Omental fat pad (tissue), 4 donors: Measurements from ENCODE around the gene CCT6A. TPM values are rescaled to one million over a fixed set of nuclear protein-coding genes. Genes with fewer than 3 reads are reported as not detected.
"Not testable (repeated sequence)": the region's sequence is repeated elsewhere in the genome, so short reads cannot be mapped to it uniquely, and the experiment has no call there.

Source experiments
- ATAC-seq: fragments of 150-250 bp; one replicate; pipeline ENCODE4 v1.9.1; 2016; ENCODE audit warnings: mild to moderate bottlenecking, moderate library complexity; ENCODE audit not compliant: low FRiP score
- DNase-seq: peaks from one replicate; pipeline ENCODE4 v3.0.0-alpha.2; 2019; ENCODE audit warnings: low spot score
- CTCF ChIP-seq, 3 donors: fragments of 450-650 bp; IDR thresholded peaks; one replicate each; pipeline ENCODE4 v1.5.1; 2016 to 2017; ENCODE audit warnings: antibody characterized with exemption in 3 of 3, mild to moderate bottlenecking in 3 of 3, moderate library complexity in 2 of 3
- small RNA-seq: library from RNA; depleted of rRNA; stranded (forward); fragments of <200 nt; gene quantifications from one replicate; pipeline ENCODE3, GENCODE V24; 2016
- total RNA-seq, 4 donors: library from RNA; depleted of rRNA; stranded (reverse); fragments of >200 nt; gene quantifications; one replicate each; pipeline ENCODE4 v1.1.0, GENCODE V29; 2016

Gene CCT6A
- total RNA-seq, 4 donors from 2014 or later: 68.9 to 150 (median 106) TPM

- DNase-seq (no peak), ATAC-seq (no peak)
- no peak for TF ChIP-seq CTCF (IDR thresholded peaks at IDR 0.05)
Measured at GRCh38 chr7:56110611-56111010, 59.0 kb downstream of the CCT6A start.

GRCh38 chr7:56112244-56112643, 60.7 kb downstream of the CCT6A start:
- not testable (repeated sequence) for ATAC-seq, DNase-seq

Small RNAs within 50 kb of the gene (small RNA-seq; reads per million reads assigned to genes)
- gene SNORA15: not detected
- gene SNORA22B: not detected

Other genes starting within 250 kb of the CCT6A start
- not detected for gene SEPTIN14, start 189.0 kb upstream of the CCT6A start, total RNA-seq
- gene ZNF713, start 164.3 kb upstream of the CCT6A start, total RNA-seq: 1 to 10 TPM; 2.0 to 4.6 (median 3.1) TPM
- gene MRPS17, start 99.9 kb upstream of the CCT6A start, total RNA-seq: 10 to 100 TPM in 2 of 4 donors, 1 to 10 TPM in 2; 8.7 to 10.9 (median 10.1) TPM
- gene NIPSNAP2, start 87.2 kb upstream of the CCT6A start, total RNA-seq: 10 to 100 TPM; 43.6 to 73.3 (median 67.2) TPM
- 10 to 100 TPM in 3 of 4 donors, 1 to 10 TPM in 1; 6.8 to 12.5 (median 11.2) TPM for gene PSPH, start 321 bp upstream of the CCT6A start, total RNA-seq
- gene SUMF2, start 12.5 kb downstream of the CCT6A start, total RNA-seq: 100 to 1,000 TPM in 3 of 4 donors, 10 to 100 TPM in 1; 87.8 to 136 (median 123) TPM
- gene PHKG1, start 41.2 kb downstream of the CCT6A start, total RNA-seq: 1 to 10 TPM in 1 of 4 donors, under 1 TPM in 3; 0.31 to 1.4 (median 0.80) TPM
- gene CHCHD2, start 54.7 kb downstream of the CCT6A start, total RNA-seq: 100 to 1,000 TPM; 287 to 328 (median 295) TPM
- gene NUPR2, start 64.7 kb downstream of the CCT6A start, total RNA-seq: not detected